Stimulated activated CD8-positive, alpha-beta memory T cell treated with anti-CD3 and anti-CD28 coated beads, Interleukin-12 subunit alpha, Interleukin-12 subunit beta, amount 100 ng/mL, for 1 hour (primary cell): ENCODE results near the gene GRK7.

Experiments
- DNase-seq: peaks from one replicate; pipeline ENCODE4 v3.0.0-alpha.2; 2020; ENCODE audit warnings: low read depth

The GRK7 gene

GRCh38 chr3:141763088-141763750 lies at the start of gene GRK7:
GRK7 (plus strand) TSS chr3:141763408; CDS start chr3:141778285, 14,877 bp downstream.
- DNase-seq: no peak

- DNase-seq: no peak
Observed at GRCh38 chr3:141714671-141715070, 48.5 kb upstream of the GRK7 start.

GRCh38 chr3:141722081-141722480 lies 41.1 kb upstream of the GRK7 start:
- no peak for DNase-seq

GRCh38 chr3:141722648-141723047 lies 40.6 kb upstream of the GRK7 start:
- no peak for DNase-seq

- no peak for DNase-seq
Observed at GRCh38 chr3:141723255-141723654, 40.0 kb upstream of the GRK7 start.

GRCh38 chr3:141724186-141724585 lies 39.0 kb upstream of the GRK7 start:
- no peak for DNase-seq

- no peak for DNase-seq
Observed at GRCh38 chr3:141725036-141725435, 38.2 kb upstream of the GRK7 start.

- no peak for DNase-seq
Observed at GRCh38 chr3:141726483-141726882, 36.7 kb upstream of the GRK7 start.

- DNase-seq: no peak
Observed at GRCh38 chr3:141728355-141728892, 34.8 kb upstream of the GRK7 start.

- DNase-seq: no peak
Observed at GRCh38 chr3:141729240-141729639, 34.0 kb upstream of the GRK7 start.

GRCh38 chr3:141735176-141735575 lies 28.0 kb upstream of the GRK7 start:
- no peak for DNase-seq

- no peak for DNase-seq
Observed at GRCh38 chr3:141735770-141736465, 27.3 kb upstream of the GRK7 start.

- no peak for DNase-seq
Observed at GRCh38 chr3:141737093-141737492, 26.1 kb upstream of the GRK7 start.

GRCh38 chr3:141737678-141738021 lies 25.6 kb upstream of the GRK7 start:
- DNase-seq: no peak

GRCh38 chr3:141738022-141738890 lies 25.0 kb upstream of the GRK7 start, which contains the start of gene RNF7:
RNF7 (plus strand) TSS chr3:141738298; CDS start chr3:141738342, 44 bp downstream.
- peak; percentile 95 for DNase-seq

- no peak for DNase-seq
Observed at GRCh38 chr3:141738891-141739363, 24.3 kb upstream of the GRK7 start.

GRCh38 chr3:141739731-141740130 lies 23.5 kb upstream of the GRK7 start:
- no peak for DNase-seq

- DNase-seq: no peak
Observed at GRCh38 chr3:141740349-141740748, 22.9 kb upstream of the GRK7 start.

- DNase-seq: no peak
Observed at GRCh38 chr3:141743305-141743704, 19.9 kb upstream of the GRK7 start.

GRCh38 chr3:141746962-141747361 lies 16.2 kb upstream of the GRK7 start:
- no peak for DNase-seq

GRCh38 chr3:141753399-141753798 lies 9.8 kb upstream of the GRK7 start:
- DNase-seq: no peak

- DNase-seq: no peak
Observed at GRCh38 chr3:141754032-141754431, 9.2 kb upstream of the GRK7 start.
